Activated CD8-positive, alpha-beta memory T cell treated with anti-CD3 and anti-CD28 coated beads for 1 hour (primary cell): ENCODE measurements around the gene BABAM2.
"Not testable (repeated sequence)": the region's sequence is repeated elsewhere in the genome, so short reads cannot be mapped to it uniquely, and the experiment has no call there.

Source experiments
- DNase-seq, 2 donors: peaks; one replicate each; pipeline ENCODE4 v3.0.0-alpha.2; 2020; ENCODE audit warnings: low read depth in 1 of 2; ENCODE audit errors: extremely low read depth in 1 of 2

Gene BABAM2

GRCh38 chr2:28101123-28101522 lies 210.6 kb downstream of the BABAM2 start:
- no peak for DNase-seq

- DNase-seq = no peak
Measured at GRCh38 chr2:28101892-28102291, 211.4 kb downstream of the BABAM2 start.

GRCh38 chr2:28102455-28102874 lies 211.9 kb downstream of the BABAM2 start:
- no peak for DNase-seq

- DNase-seq = no peak
Measured at GRCh38 chr2:28103611-28104010, 213.1 kb downstream of the BABAM2 start.

GRCh38 chr2:28108143-28108542 lies 217.6 kb downstream of the BABAM2 start:
- no peak for DNase-seq

- not testable (repeated sequence) for DNase-seq
Measured at GRCh38 chr2:28113771-28114170, 223.2 kb downstream of the BABAM2 start.

- DNase-seq = no peak
Measured at GRCh38 chr2:28117104-28117596, 226.6 kb downstream of the BABAM2 start.

- no peak for DNase-seq
Measured at GRCh38 chr2:28119631-28120030, 229.1 kb downstream of the BABAM2 start.

- DNase-seq = no peak
Measured at GRCh38 chr2:28128281-28128950, 237.9 kb downstream of the BABAM2 start.

- no peak for DNase-seq
Measured at GRCh38 chr2:28129955-28130695, 239.6 kb downstream of the BABAM2 start.

- DNase-seq = no peak
Measured at GRCh38 chr2:28133778-28134177, 243.2 kb downstream of the BABAM2 start.

GRCh38 chr2:28134262-28134812 lies 243.8 kb downstream of the BABAM2 start:
- no peak for DNase-seq

GRCh38 chr2:28134857-28135256 lies 244.3 kb downstream of the BABAM2 start:
- DNase-seq = no peak

- no peak for DNase-seq
Measured at GRCh38 chr2:28135324-28135723, 244.8 kb downstream of the BABAM2 start.

GRCh38 chr2:28135799-28136198 lies 245.3 kb downstream of the BABAM2 start:
- DNase-seq = no peak

- DNase-seq = no peak
Measured at GRCh38 chr2:28136556-28136955, 246.0 kb downstream of the BABAM2 start.

GRCh38 chr2:28137221-28137620 lies 246.7 kb downstream of the BABAM2 start:
- no peak for DNase-seq

- no peak for DNase-seq
Measured at GRCh38 chr2:28142386-28142785, 251.9 kb downstream of the BABAM2 start.

GRCh38 chr2:28148000-28148399 lies 257.5 kb downstream of the BABAM2 start:
- DNase-seq = no peak

GRCh38 chr2:28148566-28148965 lies 258.0 kb downstream of the BABAM2 start:
- DNase-seq = no peak

- no peak for DNase-seq
Measured at GRCh38 chr2:28150236-28150915, 259.8 kb downstream of the BABAM2 start.
